Measurements from ENCODE around the gene MPHOSPH9. TPM values are rescaled to one million over a fixed set of nuclear protein-coding genes. Genes with fewer than 3 reads are reported as not detected.

MPHOSPH9 gene
- total RNA-seq, 1 experiment from 2014 or later: 44.9 TPM

- Histone ChIP-seq H3K27ac (ENCODE audit: low read depth, low read length) (peak overlapping the region; percentile 86), H2AFZ (ENCODE audit: low read depth, low read length, poor library complexity, severe bottlenecking) (no peak overlapping the region), H3K9ac (ENCODE audit: low read length) (peak overlapping the region; percentile 57), H3K9me2 (ENCODE audit: insufficient read depth) (no peaks in the 10 kb centered on the region), H3K4me2 (ENCODE audit: low read length) (peak overlapping the region; percentile 84), H3K79me2 (ENCODE audit: insufficient read depth, low read length) (peaks cover 46% of the 10 kb centered on the region), H3K36me3 (ENCODE audit: control insufficient read depth in 1 of 2, insufficient read depth in 2 of 2, low read length in 2 of 2) (peaks cover 0 to 6% of the 10 kb centered on the region in 2 experiments; a peak in 1 of 4 replicates), H4K20me1 (ENCODE audit: insufficient read depth) (no peaks in the 10 kb centered on the region), H3K4me3 (replicated peaks in 1 of 2; ENCODE audit: low read depth in 1 of 2, low read length in 2 of 2) (peak overlapping the region in 1 of 2 experiments; percentile 52; a peak in 1 of 4 replicates), H3K27me3 (ENCODE audit: insufficient read depth, low read length) (no peaks in the 10 kb centered on the region), H3K9me3 (ENCODE audit: control insufficient read depth in 1 of 2, insufficient read depth in 1 of 2, low read depth in 1 of 2, low read length in 2 of 2) (no peaks in the 10 kb centered on the region), H3K4me1 (ENCODE audit: control insufficient read depth in 1 of 2, insufficient read depth in 2 of 2, low read length in 2 of 2) (peaks cover 49 to 65% of the 10 kb centered on the region in 2 experiments)
- no peak for TF ChIP-seq RAD21 (IDR thresholded peaks at IDR 0.05; ENCODE audit: low read depth)
- TF ChIP-seq JUND (IDR thresholded peaks at IDR 0.05): no peak
- TF ChIP-seq, protein P1, sequence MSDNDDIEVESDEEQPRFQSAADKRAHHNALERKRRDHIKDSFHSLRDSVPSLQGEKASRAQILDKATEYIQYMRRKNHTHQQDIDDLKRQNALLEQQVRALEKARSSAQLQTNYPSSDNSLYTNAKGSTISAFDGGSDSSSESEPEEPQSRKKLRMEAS (IDR thresholded peaks at IDR 0.05): no peak
- TF ChIP-seq CEBPB (IDR thresholded peaks at IDR 0.05; ENCODE audit: low read depth): no peak
- TF ChIP-seq EZH2phosphoT487 (IDR thresholded peaks at IDR 0.05; ENCODE audit: borderline replicate concordance): no peak
- TF ChIP-seq POLR2AphosphoS5 (IDR thresholded peaks at IDR 0.05; ENCODE audit: low read depth, low read length): no peak
- TF ChIP-seq, protein P2, sequence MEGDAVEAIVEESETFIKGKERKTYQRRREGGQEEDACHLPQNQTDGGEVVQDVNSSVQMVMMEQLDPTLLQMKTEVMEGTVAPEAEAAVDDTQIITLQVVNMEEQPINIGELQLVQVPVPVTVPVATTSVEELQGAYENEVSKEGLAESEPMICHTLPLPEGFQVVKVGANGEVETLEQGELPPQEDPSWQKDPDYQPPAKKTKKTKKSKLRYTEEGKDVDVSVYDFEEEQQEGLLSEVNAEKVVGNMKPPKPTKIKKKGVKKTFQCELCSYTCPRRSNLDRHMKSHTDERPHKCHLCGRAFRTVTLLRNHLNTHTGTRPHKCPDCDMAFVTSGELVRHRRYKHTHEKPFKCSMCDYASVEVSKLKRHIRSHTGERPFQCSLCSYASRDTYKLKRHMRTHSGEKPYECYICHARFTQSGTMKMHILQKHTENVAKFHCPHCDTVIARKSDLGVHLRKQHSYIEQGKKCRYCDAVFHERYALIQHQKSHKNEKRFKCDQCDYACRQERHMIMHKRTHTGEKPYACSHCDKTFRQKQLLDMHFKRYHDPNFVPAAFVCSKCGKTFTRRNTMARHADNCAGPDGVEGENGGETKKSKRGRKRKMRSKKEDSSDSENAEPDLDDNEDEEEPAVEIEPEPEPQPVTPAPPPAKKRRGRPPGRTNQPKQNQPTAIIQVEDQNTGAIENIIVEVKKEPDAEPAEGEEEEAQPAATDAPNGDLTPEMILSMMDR (IDR thresholded peaks at IDR 0.05 in 2 of 3, conservative IDR thresholded peaks at IDR 0.05 in 1 of 3; ENCODE audit: borderline replicate concordance in 1 of 3, insufficient read depth in 1 of 3, low read depth in 2 of 3, low read length in 2 of 3): no peak
- TF ChIP-seq SRF (IDR thresholded peaks at IDR 0.05; ENCODE audit: low read depth): no peak
- TF ChIP-seq POLR2A (IDR thresholded peaks at IDR 0.05; ENCODE audit: borderline replicate concordance, extremely low read depth, insufficient read depth, insufficient read length): no peak
- TF ChIP-seq YY1 (IDR thresholded peaks at IDR 0.05; ENCODE audit: extremely low read depth, insufficient replicate concordance, low read depth, low read length): no peak
- TF ChIP-seq ZNF274 (IDR thresholded peaks at IDR 0.05; ENCODE audit: low read depth, low read length): no peak
- TF ChIP-seq SP1 (IDR thresholded peaks at IDR 0.05; ENCODE audit: low read depth): no peak
- no peak for TF ChIP-seq SIN3A (IDR thresholded peaks at IDR 0.05; ENCODE audit: low read depth)
- no peak for TF ChIP-seq ELF1 (IDR thresholded peaks at IDR 0.05; ENCODE audit: borderline replicate concordance, low read depth)
- no peak for TF ChIP-seq EGR1 (IDR thresholded peaks at IDR 0.05; ENCODE audit: low read depth)
- no peak for TF ChIP-seq ZFX (IDR thresholded peaks at IDR 0.05)
- TF ChIP-seq, protein P3, sequence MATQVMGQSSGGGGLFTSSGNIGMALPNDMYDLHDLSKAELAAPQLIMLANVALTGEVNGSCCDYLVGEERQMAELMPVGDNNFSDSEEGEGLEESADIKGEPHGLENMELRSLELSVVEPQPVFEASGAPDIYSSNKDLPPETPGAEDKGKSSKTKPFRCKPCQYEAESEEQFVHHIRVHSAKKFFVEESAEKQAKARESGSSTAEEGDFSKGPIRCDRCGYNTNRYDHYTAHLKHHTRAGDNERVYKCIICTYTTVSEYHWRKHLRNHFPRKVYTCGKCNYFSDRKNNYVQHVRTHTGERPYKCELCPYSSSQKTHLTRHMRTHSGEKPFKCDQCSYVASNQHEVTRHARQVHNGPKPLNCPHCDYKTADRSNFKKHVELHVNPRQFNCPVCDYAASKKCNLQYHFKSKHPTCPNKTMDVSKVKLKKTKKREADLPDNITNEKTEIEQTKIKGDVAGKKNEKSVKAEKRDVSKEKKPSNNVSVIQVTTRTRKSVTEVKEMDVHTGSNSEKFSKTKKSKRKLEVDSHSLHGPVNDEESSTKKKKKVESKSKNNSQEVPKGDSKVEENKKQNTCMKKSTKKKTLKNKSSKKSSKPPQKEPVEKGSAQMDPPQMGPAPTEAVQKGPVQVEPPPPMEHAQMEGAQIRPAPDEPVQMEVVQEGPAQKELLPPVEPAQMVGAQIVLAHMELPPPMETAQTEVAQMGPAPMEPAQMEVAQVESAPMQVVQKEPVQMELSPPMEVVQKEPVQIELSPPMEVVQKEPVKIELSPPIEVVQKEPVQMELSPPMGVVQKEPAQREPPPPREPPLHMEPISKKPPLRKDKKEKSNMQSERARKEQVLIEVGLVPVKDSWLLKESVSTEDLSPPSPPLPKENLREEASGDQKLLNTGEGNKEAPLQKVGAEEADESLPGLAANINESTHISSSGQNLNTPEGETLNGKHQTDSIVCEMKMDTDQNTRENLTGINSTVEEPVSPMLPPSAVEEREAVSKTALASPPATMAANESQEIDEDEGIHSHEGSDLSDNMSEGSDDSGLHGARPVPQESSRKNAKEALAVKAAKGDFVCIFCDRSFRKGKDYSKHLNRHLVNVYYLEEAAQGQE (IDR thresholded peaks at IDR 0.05; ENCODE audit: low read depth): no peak
- ChIA-PET CTCF (interaction anchor here (1.1 kb wide), 1 partner anchor 13 kb away, joined by 3 read pairs; no protein-coding TSS in a partner anchor), POLR2A (no interaction called here), RAD21 (ENCODE audit: low non-redundant PET in 1 of 2, low total read pairs in 2 of 2, uncharacterized antibody in 2 of 2, unreplicated experiment in 2 of 2) (interaction anchor here in 1 of 2 experiments (1.3 kb wide), 1 partner anchor 97 kb away, joined by 4 read pairs; no protein-coding TSS in a partner anchor)
- no TSS peak for BruUV-seq (replicated peaks)
- intact Hi-C loops (cut with micrococcal nuclease): loop anchor here (10.0 kb wide), 1 partner anchor 165 kb away; the partner anchor contains the start of gene OGFOD2
- DNase-seq (ENCODE audit: low read depth, low spot score): no peak
- peak; percentile 26 for ATAC-seq
Observed at GRCh38 chr12:123139926-123140675, 92.8 kb downstream of the MPHOSPH9 start.

All from HCT116 (cell line).